ENCODE data around the gene VPS51.
"Not testable (repeated sequence)": the region's sequence is repeated elsewhere in the genome, so short reads cannot be mapped to it uniquely, and the experiment has no call there.

GRCh38 chr11:65150131-65150508 is 54.1 kb downstream of the VPS51 start:
- TF ChIP-seq CTCF (conservative IDR thresholded peaks at IDR 0.05; ENCODE audit: low read length); EZH2phosphoT487 (IDR thresholded peaks at IDR 0.05; ENCODE audit: borderline replicate concordance, low read depth, low read length): not testable (repeated sequence)

Data from OCI-LY7 (cell line).